Stimulated activated CD4-positive, alpha-beta T cell treated with anti-CD3 and anti-CD28 coated beads, Interleukin-15, amount 100 ng/mL, for 1 hour (primary cell): ENCODE data around the gene CLEC16A.
"Not testable (repeated sequence)": the region's sequence is repeated elsewhere in the genome, so short reads cannot be mapped to it uniquely, and the experiment has no call there.

Source experiments
- DNase-seq, 2 donors: peaks; one replicate each; pipeline ENCODE4 v3.0.0-alpha.2; 2020; ENCODE audit warnings: low read depth in 1 of 2, low spot score in 1 of 2

CLEC16A gene

DNA sequence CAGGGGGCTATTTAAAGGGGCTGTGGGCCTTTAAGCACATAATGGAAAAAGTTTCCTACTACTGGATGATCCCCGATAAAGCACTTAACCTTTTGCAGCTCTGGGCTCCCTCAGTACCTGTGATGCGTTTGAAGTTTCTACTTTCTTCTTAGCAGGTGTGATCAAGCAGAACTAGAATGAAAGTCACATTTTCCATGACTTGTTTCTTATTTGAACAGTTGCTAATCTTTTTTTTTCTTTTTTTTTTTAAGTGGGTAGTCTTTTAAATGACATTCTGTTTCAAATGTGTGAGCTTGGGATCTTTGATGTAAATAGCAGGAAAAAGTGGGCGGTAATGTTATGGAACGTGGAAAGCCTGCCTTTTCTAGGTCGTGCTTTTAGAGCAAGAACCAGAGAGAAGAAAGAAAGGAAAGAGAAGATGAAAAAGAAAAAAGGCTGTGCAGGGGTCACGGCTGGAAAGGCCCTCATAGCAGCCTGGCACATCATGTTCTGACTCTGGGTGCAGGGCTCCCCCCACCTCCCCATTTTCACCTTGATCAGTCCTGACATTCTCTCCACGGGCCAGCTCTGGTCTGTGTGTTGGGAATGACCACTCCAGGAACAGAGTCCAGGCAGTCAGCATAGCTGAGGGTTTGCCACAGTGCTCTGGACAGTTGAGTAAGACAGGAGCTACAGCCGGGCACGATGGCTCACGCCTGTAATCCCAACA lies 150.6 kb downstream of the CLEC16A start:
- DNase-seq, result no peak

DNA sequence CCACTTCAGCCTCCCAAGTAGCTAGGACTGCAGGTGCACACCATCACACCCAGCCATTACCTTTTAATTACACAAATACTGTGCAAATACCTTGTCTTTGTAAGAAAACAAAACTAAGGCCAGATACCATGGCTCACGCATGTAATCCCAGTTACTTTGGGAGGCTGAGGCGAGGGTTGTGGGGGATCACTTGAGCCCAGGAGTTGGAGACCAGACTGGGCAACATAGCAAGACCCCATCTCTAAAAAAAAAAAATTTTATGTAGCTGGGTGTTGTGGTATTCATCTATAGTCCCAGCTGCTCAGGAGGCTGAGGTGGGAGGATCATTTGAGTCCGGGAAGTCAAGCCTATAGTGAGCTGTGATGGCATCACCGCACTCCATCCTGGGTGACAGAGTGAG lies 151.6 kb downstream of the CLEC16A start:
- DNase-seq, result no peak

DNA sequence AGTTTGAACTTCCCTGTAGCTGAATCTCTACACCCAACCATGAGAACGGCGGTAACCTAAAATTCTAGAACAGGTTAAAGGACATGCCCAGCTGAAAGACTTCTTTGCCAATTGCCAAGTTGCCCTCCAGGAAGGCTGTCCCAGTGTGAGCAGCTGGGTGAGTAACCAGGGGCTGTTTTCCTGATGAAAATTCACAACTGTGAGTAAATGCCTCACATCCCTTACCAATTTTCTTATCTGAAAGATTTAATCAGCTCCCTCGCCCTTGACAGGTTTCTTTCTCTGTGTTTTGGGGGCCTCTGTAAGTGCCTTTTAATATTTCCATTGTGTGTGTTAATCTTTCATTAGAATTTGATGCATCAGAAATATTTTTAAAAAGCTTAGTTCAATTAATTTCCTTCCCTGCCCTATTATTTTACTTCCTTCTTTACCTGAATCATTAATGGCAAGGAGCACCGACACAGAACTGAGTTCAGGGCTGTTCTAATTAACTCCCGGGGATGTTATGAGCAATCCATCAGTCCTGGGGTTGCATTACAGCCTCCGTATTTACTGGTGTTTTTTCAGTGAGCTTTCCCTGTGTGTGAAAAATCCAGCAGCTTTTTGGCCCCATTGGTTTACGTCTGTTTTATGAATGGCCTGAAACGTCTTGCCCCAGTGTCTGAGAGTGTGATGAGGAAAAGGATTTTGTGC lies 152.9 kb downstream of the CLEC16A start:
- no peak for DNase-seq

DNA sequence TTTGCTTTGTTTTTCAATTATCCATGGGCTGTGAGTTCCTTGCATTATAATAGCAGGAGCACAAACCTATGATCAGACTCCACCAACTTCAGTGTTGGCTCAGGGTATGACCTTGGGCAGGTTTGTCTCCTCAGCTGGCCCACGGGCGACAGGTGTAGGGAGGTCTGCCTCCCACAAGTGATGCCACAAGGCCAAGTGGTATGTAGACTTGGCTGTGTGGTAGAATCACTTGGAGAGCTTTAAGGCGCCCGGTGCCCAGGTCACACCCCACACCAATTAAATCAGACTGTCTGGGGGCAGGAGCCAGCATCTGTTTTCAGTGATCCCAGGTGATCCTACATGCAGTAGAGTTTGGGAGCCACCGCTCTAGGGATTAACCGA lies 153.4 kb downstream of the CLEC16A start:
- no peak for DNase-seq

DNA sequence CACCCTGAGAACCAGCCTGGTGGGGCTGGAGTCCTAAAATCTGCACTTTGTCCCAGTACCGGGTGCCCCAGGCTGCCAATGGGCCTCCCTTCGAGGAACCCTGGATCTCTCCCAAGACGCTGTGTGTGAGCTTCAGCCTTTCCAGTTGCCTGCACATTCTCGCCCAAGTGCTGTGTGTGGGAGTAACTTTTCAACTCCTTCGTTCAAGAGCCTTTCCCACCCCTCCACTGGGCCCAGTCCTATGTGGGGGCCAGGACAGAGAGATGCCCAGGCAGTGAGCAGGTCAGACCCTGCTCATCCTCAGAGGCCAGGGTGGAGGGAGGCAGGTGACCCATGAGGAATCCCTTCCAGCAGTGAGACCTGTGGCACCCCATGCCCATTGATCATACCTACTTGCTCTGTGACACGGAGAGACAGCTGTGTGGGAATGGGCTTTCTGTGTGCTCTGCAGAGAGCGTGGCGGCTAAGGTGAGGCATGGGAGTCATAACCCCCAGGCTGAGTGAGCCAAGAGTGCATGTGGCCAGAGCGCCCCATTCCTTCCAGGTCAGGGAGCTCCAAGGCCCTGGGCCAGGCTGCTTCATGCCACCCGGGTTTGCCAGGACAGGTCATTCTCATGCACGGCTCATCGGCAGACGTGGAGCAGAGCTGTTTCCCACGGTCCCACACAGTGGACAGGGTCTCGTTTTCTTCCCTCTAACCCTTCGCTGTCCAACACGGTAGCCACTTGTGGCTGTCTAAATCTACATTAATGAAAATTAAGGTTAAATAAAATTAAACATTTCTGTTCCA lies 154.4 kb downstream of the CLEC16A start:
- DNase-seq, result no peak

DNA sequence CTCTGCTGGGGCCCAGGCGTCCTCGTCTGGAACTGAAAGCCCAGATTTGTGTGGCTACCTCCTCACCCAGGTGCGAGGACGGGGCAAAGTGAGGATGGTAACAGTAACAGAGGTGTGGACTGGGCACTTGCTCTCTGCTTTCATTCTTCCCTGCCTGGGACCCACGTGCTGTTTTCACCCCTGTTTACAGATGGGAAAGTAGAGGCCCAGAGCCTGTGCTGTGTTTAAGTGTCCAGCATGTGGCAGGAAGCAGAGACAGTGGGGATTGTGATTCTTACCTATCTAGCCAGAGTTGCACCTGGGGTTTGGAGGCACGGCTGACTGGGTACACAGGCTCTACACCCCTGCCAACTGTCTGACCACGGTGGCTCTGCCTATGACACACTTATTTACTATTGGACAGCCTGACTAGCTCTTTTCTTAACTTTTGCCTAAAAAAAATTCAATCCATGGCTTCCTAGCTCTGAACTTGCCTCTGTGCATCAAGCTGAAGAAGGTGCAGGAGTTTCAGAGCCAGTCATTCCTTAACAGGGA lies 155.4 kb downstream of the CLEC16A start:
- DNase-seq, result no peak

DNA sequence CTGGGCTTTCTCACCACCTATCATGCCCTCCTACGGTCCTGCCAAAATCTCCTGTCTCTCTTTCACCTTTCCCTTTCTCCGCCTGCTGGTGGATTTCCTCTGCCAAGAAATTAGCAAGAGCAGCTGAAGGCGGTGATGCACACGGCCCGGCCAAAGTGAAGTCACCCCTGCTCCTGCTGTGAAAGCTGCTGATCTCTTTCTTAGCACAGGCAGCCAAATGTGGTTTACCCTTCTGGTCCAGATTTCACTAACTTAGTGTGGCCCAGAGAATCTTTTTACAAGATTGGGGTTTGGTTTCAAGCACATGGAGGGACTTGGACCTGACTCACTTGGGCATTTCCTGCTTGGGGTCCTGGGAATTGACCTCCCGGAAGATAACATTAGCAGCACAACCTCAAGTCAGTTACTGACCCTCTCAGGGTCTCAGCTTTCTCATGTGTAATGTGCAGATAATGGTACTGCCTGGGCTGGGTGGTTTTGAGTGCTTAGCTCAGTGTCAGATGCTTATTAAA lies 155.9 kb downstream of the CLEC16A start:
- DNase-seq, result no peak

DNA sequence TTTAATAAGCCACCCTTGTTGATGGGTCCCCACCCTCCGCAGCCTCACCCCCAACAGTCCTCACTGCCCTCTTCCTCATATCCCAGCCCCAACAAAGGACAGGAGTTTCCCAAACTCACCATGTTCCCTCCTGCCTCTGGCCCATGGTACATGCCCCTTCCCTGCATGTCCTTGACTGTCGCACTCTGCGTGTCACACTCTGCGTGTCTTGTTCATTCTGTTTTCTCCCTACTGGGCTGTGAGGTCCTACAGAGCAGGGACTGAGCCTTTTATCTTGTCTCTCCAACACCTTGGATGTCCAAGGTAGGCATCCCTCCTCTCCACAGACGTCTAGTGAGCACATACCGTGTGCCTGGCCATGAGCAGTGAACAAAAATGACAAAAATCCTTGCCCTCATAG lies 156.9 kb downstream of the CLEC16A start:
- DNase-seq, result no peak

DNA sequence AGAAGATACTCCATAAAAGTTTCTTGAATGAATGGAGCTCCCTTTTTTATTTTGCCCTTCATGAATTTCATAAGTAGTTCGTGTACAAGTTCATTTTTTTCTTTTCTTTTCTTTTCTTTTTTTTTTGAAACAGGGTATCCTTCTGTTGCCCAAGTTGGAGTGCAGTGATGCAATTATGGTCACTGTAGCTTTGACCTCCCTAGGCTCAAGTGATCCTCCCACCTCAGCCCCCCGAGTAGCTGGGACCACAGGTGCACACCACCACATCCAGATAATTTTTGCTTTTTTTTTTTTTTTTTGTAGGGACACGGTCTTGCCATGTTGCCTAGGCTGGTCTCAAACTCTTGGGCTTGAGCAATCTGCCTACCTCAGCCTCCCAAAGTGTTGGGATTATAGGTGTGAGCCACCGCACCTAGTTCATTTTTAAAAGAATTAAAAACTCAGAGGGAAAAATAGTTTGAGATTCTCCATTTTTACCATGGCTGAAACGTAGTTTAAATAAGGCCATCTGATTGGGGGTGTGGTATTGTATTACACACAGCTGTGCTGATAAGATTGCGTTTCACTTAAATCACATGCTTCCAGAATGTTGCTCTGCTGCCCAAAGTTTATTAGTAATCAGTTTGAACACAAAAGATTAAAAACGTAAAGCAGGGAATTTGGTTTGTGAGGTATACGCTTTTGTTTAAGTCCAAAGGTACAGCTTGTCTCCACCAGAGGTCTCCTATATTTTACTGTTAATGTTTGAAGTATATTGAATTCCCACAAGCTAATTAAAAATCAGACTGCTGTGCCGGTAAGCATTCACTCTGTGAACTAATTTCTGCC lies 157.5 kb downstream of the CLEC16A start:
- no peak for DNase-seq

DNA sequence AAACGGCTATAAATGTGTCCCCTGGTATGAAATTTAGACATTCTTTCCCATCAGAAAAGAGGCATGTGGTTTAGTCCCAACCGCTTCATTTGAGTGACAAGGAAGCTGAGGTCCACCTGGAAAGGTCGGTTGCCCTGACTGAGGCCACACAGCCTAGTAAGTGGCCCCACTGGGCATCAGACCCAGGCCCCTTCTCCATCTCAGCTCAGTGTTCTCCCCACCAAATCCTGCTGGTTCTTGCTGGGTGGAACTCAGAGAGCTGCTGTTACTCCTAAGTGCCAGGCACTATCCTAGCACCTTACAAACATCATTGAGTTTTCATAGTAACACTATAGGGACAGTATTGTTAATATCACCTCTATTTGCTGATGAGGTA lies 158.1 kb downstream of the CLEC16A start:
- DNase-seq, result no peak

DNA sequence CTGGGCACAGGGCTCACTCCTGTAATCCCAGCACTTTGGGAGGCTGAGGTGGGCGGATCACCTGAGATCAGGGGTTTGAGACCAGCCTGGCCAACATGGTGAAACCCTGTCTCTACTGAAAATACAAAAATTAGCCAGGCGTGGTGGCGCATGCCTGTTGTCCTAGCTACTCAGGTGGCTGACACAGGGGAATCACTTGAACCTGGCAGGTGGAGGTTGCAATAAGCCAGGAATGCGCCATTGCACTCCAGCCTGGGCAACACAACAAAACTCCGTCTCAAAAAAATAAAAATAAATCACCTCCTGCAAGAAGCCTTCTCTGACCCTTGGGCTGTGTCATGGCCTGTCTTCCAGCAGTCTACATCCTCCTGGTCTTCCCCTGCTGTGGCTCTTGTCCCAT lies 158.9 kb downstream of the CLEC16A start:
- not testable (repeated sequence) for DNase-seq

DNA sequence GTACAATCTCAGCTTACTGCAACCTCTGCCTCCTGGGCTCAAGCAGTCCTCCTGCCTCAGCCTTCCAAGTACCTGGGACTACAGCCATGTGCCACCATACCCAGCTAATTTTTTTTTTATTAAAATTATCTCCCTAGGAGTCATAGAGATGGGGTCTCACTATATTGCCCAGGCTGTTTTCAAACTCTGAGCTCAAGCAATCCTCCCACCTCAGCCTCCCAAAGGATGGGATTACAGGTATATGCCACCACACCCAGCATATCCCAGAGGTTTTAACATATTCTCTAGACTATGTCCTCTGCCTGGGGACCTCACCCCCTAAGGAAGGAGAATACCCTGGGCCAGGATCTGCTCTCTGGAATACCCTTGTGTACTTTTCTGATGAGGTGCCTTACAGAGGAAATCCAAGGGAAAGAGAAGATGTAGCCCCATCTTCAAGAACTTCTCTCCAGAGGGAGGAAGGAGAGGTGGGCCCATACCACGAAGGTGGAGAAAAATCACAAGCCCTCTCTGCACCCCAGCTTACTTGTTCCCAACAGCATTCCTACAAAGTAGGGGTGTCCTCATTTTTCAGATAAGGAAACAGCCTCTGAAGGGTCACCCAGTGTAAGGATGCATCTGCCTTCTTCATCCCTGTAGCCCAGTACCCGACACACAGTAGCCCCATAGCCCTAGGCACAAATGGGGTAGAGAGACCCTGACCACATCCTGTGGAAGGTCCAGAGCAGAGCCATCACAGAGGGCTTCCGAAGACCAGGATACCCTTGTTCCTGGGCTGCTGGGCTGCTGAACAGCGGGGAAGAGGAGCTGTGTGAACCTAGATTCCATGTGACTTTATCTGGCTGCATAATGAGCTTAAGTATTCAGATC lies 160.0 kb downstream of the CLEC16A start:
- no peak for DNase-seq

DNA sequence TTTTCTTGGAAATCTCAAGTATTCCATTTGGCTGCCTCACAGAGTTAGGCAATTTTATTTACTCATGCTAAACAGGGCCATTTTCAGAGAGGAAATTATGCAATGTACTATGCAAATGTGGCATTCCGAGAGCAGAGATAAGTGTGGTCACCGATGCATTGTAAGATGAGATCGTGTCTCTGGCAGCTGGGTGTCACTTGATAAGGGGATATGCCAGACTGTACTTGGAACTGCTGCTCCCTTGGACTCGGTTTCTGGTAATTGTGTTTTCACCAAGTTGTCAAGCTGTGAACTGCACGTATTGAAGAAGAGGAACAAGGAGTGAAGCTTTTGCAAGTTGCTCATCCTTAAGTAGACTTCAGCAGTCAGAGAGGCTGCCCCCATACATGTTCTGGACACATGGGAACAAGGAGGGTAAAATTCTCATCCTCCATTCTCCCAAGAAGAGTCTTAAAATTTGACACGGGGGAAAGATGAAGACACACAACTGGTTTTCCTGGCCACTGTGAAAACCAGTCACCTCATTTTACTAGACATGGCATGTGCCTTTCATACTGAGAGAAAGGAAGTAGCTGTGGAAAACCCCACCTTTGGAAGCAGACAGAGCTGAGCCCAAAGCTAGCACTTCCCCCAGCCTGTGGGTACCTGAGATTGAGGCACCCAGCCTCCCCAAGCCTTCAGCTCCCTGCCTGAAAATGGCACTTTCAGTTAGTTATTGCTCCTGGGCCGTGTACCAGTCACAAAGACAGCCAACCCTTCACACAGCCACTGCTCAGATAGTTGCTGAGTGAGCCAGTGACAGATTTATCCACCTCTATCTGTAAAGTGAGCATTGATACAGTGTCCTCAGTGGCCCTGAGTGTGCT lies 160.9 kb downstream of the CLEC16A start:
- no peak for DNase-seq

DNA sequence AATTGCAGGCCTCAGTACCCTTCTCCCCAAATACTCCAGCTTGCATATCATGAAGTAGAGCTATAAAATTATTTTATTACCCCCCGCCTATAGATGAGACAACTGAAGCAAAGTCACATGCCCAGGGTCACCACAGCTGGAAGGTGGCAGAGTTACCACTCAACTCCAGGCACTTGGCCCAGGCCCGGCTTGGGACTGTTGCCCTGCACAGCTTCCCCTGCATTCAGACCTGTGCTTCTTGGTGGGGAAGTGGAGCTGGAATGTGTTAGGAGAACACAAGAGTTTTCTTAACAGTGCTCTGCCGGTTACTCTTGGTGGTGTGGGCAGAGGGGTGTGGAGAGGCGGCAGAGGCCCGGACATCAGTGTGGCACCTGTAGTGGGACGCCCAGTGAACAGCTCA lies 162.4 kb downstream of the CLEC16A start:
- DNase-seq, result no peak

DNA sequence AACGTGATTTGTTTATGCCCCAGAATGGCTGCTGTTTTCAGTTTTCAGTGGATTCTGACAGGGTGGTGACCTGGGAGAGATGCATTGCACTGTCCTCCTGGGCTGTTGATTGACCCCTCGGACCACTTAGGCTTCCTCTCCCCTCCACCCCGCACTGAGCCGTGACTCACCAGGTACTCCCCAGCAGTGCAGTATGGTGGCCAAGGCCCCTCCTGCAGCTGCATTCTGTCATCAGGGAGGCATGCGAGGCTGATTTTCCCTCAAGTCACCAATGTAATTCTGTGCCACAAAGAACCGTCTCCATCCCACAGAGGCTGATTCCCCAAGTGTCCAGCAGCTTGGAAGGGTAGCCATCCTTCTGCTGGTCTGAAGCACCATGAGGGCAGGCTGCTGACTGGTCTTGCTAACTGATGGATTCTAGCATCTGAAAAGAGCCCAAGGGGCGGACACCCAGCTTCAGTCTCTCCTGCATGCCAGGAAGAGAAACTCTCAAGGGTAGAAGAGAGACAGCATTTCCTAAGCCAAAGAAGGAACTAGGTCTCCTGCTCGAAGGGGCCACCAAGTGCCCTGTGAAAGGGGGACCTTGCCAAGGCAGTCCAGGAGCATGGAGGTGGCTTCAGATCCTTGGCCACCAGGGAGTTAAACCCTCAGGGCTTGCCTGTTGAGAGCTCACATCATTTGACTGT lies 163.6 kb downstream of the CLEC16A start:
- no peak for DNase-seq

DNA sequence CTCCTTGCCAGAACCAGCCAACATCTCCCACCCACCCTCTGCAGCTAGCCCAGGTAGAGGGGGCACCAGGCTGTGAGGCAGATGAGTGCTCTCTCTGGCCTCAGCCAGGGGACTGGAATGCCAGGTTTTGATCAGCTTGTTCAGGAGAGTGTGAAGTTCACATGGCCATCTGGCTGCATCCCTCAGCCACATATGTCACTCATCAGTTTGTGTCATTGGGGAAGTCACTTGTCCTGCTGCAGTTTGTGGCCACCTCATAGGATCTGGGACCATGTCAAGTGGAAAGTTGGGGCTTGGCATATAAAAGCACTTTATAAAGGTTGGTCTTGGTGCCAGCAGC lies 164.1 kb downstream of the CLEC16A start:
- DNase-seq, result no peak

DNA sequence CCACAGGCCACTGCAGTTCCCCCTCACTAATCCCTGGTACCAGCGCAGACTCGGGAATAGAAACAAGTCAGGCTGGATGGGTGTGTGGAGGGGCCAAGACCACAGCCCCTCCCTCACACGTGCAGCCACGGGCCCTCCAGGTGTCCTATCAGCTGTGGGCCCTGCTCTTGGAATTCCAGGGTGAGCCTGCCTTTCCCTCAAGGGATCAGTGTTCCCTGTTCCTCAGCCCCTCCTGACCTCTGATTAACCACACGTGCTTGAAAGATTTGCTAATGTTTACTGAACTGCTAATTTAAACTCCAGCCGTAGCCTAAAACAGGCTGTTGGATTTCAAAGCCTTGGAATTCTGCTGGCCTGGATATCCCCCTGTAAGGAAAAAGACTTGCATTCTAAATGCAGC lies 165.2 kb downstream of the CLEC16A start:
- DNase-seq, result no peak

DNA sequence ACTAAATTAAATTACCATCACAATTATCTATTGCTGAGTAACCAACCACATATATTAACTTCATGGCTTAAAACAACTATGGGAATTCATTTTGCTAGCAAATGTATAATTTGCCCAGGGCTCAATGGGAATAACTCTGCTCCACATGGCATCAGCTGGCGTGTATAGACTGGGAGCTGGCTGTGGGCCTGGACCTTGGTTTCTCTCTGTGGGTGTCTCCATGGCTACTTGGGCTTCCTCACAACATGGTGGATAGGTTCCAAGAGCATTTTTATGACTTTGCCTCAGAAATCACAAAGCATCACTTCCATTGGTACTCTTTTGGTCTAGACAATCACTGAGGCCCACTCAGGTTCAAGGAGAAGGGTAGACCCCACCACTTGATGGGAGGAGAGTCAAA lies 166.8 kb downstream of the CLEC16A start:
- no peak for DNase-seq
